ENCODE data around the gene WNT8B.

The WNT8B gene

GRCh38 chr10:100448951-100449350, 13.9 kb upstream of the WNT8B start:
- TF ChIP-seq CTCF (IDR thresholded peaks at IDR 0.05; ENCODE audit: insufficient read depth, low read length, poor library complexity, severe bottlenecking) = no peak
- no peaks in the 10 kb centered on the region for H3K36me3 ChIP-seq (ENCODE audit: control insufficient read depth, insufficient read depth, low read length)
- no peak for DNase-seq (ENCODE audit: extremely low read depth, insufficient read length)
- no peaks in the 10 kb centered on the region; the same call in 1 of the 2 replicates for H3K27me3 ChIP-seq (replicated peaks; ENCODE audit: control insufficient read depth, insufficient read depth, low read length)
- no peak overlapping the region for H3K4me3 ChIP-seq (replicated peaks; ENCODE audit: low read depth, low read length)

GRCh38 chr10:100468322-100468721, 5.5 kb downstream of the WNT8B start:
- TF ChIP-seq CTCF (IDR thresholded peaks at IDR 0.05; ENCODE audit: insufficient read depth, low read length, poor library complexity, severe bottlenecking) = no peak
- Histone ChIP-seq H3K36me3 (ENCODE audit: control insufficient read depth, insufficient read depth, low read length) (no peaks in the 10 kb centered on the region), H3K4me3 (replicated peaks; ENCODE audit: low read depth, low read length) (no peak overlapping the region), H3K27me3 (replicated peaks; ENCODE audit: control insufficient read depth, insufficient read depth, low read length) (peaks cover 1% of the 10 kb centered on the region)
- DNase-seq (ENCODE audit: extremely low read depth, insufficient read length) = no peak

GRCh38 chr10:100468978-100469377, 6.2 kb downstream of the WNT8B start:
- no peak for DNase-seq (ENCODE audit: extremely low read depth, insufficient read length)
- peaks cover 1% of the 10 kb centered on the region for H3K27me3 ChIP-seq (replicated peaks; ENCODE audit: control insufficient read depth, insufficient read depth, low read length)
- TF ChIP-seq CTCF (IDR thresholded peaks at IDR 0.05; ENCODE audit: insufficient read depth, low read length, poor library complexity, severe bottlenecking) = no peak

GRCh38 chr10:100469756-100470155, 6.9 kb downstream of the WNT8B start:
- no peak for DNase-seq (ENCODE audit: extremely low read depth, insufficient read length)
- Histone ChIP-seq H3K4me3 (replicated peaks; ENCODE audit: low read depth, low read length) (no peak overlapping the region), H3K36me3 (ENCODE audit: control insufficient read depth, insufficient read depth, low read length) (no peaks in the 10 kb centered on the region), H3K27me3 (replicated peaks; ENCODE audit: control insufficient read depth, insufficient read depth, low read length) (peaks cover 1% of the 10 kb centered on the region)
- no peak for TF ChIP-seq CTCF (IDR thresholded peaks at IDR 0.05; ENCODE audit: insufficient read depth, low read length, poor library complexity, severe bottlenecking)

More at GRCh38 chr10:100468978-100469377, 6.2 kb downstream of the WNT8B start:
- H3K36me3 ChIP-seq (ENCODE audit: control insufficient read depth, insufficient read depth, low read length) = no peaks in the 10 kb centered on the region
- H3K4me3 ChIP-seq (replicated peaks; ENCODE audit: low read depth, low read length) = no peak overlapping the region

- H3K27me3 ChIP-seq (replicated peaks; ENCODE audit: control insufficient read depth, insufficient read depth, low read length) = no peaks in the 10 kb centered on the region; the same call in 1 of the 2 replicates
- no peaks in the 10 kb centered on the region for H3K36me3 ChIP-seq (ENCODE audit: control insufficient read depth, insufficient read depth, low read length)
- no peak for DNase-seq (ENCODE audit: extremely low read depth, insufficient read length)
- TF ChIP-seq CTCF (IDR thresholded peaks at IDR 0.05; ENCODE audit: insufficient read depth, low read length, poor library complexity, severe bottlenecking) = no peak
- no peak overlapping the region for H3K4me3 ChIP-seq (replicated peaks; ENCODE audit: low read depth, low read length)
Observed at GRCh38 chr10:100470367-100470766, 7.6 kb downstream of the WNT8B start.

GRCh38 chr10:100477970-100478369, 15.2 kb downstream of the WNT8B start:
- Histone ChIP-seq H3K36me3 (ENCODE audit: control insufficient read depth, insufficient read depth, low read length) (no peaks in the 10 kb centered on the region), H3K4me3 (replicated peaks; ENCODE audit: low read depth, low read length) (no peak overlapping the region), H3K27me3 (replicated peaks; ENCODE audit: control insufficient read depth, insufficient read depth, low read length) (0 out of 2 replicates have a peak, but pooled peaks cover 2% of the 10 kb centered on the region)
- no peak for TF ChIP-seq CTCF (IDR thresholded peaks at IDR 0.05; ENCODE audit: insufficient read depth, low read length, poor library complexity, severe bottlenecking)
- no peak for DNase-seq (ENCODE audit: extremely low read depth, insufficient read length)
